NCI-H524 (cell line): Measurements from ENCODE around the gene IQSEC1.
A peak's percentile ranks its signal among the peaks of the same experiment; 100 is the strongest.

ENCODE experiments used
- DNase-seq, 2 experiments: peaks; one replicate each; lab custom pipeline; 2025; lab: John Stamatoyannopoulos, UW

Gene IQSEC1

GRCh38 chr3:13016083-13016720 lies 57.0 kb downstream of the IQSEC1 start:
- DNase-seq: peak; percentile 65 to 76

- DNase-seq: peak in 1 of 2 experiments; percentile 67
Observed at GRCh38 chr3:13015286-13016082, 57.7 kb downstream of the IQSEC1 start.

- no peak for DNase-seq
Observed at GRCh38 chr3:13014755-13015285, 58.4 kb downstream of the IQSEC1 start.

DNA sequence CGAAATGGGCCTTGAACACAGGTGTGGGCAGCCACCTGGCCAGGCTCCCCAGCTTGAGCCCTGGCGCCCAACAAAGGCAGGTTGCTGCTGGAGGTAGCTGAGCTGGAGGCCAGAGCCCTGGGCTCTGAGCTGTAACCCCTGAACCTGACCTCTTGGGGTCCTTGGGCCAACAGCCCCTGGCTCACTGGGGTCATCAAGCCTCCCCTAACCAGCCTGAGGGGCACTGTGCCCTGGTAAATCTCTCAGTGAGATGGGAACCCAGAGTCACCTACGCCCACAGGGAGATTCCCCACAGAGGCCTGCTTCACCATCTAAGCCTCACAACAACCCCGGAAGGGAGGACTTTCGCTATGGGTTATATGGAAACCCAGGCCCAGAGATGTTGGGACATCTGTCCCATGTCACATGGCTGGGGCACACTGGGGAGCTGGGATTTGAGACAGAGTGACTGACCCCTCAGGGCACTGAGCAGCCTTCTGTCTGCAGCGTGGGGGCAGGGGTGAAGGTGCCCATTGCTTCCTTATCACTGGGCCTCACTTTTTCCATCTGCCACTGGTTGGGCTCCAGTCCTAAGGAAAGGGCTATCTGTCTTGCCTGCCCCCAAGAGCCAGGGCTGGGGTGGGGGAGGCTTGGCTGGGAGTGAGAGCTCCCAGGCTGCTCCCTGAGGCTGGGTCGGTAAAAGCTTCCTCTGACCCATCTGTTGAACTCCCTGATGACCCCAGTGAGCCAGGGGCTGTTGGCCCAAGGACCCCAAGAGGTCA lies 59.1 kb downstream of the IQSEC1 start:
- DNase-seq: no peak

- DNase-seq: no peak
Observed at GRCh38 chr3:13013566-13013965, 59.7 kb downstream of the IQSEC1 start.

DNA sequence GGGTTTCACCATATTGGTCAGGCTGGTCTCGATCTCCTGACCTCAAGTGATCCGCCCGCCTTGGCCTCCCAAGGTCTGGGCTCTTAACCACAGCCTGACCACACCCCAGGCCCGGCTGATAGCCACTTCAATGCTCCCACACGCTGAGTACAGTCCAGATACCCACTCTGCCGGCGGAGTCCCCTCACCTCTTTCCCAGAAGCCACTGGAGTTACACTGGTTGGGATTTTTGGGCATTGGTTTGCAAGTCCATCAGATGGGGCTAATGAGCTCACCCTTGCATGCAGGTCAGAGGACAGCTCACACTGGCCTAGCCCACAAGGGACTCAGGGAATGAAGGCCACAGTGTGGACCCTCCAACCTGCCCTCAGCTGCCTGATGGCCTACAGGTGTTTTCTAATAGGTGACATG lies 60.1 kb downstream of the IQSEC1 start:
- DNase-seq: no peak

- peak in 1 of 2 experiments; percentile 13 for DNase-seq
Observed at GRCh38 chr3:13012221-13012691, 61.0 kb downstream of the IQSEC1 start.

DNA sequence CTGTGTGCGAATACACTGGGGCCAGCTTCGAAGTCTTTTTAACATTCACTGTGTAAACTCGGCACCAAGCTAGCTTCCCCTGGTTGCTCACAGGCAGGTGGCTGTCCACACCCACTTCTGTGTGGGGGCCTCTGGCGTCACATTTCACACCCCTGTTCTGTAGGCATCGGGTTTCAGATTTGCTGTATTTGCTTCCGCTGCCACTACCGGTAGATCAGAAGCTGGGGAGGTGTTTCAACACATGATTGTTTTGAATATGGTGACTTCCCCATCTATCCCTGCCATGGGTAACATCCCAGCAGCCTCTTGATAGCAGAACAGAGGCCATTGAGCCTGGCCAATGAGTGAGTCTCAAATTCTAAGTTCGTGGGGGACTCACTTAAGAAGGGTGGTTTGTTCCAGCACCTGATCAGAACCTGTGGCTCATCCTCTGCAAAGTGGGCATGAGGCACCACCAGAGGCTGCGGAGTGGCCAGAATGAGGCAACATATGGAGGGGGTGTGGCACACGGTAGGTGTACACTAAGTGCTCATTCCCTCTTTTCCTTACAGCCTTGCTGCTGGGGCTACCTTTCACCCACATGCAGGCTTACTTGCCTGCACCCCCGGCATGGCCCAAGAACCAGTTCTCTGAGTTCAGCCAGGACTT lies 61.5 kb downstream of the IQSEC1 start:
- DNase-seq: peak in 1 of 2 experiments; percentile 72

- no peak for DNase-seq
Observed at GRCh38 chr3:13010780-13011572, 62.3 kb downstream of the IQSEC1 start.

DNA sequence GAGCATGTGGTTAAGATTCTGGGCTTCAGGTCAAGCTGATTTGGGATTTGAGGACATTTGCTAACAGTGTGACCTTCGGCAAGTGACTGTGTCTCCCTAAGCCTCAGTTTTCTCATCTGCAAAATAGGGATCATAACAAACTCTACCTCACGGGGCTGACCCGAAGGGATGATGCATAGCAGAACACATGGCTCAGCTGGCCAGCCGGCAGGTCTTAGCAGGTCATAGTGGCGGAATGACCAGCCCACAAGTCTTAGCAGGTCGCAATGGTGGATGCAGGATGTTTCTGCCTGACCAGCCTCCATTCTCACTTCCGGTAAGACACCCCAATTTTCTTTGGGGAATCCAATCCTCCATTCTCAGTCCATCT lies 63.3 kb downstream of the IQSEC1 start:
- DNase-seq: no peak

- DNase-seq: no peak
Observed at GRCh38 chr3:13009132-13009945, 63.9 kb downstream of the IQSEC1 start.

GRCh38 chr3:13008155-13008995 lies 64.9 kb downstream of the IQSEC1 start:
- no peak for DNase-seq

GRCh38 chr3:13007251-13007941 lies 65.8 kb downstream of the IQSEC1 start:
- peak in 1 of 2 experiments; percentile 58 for DNase-seq

DNA sequence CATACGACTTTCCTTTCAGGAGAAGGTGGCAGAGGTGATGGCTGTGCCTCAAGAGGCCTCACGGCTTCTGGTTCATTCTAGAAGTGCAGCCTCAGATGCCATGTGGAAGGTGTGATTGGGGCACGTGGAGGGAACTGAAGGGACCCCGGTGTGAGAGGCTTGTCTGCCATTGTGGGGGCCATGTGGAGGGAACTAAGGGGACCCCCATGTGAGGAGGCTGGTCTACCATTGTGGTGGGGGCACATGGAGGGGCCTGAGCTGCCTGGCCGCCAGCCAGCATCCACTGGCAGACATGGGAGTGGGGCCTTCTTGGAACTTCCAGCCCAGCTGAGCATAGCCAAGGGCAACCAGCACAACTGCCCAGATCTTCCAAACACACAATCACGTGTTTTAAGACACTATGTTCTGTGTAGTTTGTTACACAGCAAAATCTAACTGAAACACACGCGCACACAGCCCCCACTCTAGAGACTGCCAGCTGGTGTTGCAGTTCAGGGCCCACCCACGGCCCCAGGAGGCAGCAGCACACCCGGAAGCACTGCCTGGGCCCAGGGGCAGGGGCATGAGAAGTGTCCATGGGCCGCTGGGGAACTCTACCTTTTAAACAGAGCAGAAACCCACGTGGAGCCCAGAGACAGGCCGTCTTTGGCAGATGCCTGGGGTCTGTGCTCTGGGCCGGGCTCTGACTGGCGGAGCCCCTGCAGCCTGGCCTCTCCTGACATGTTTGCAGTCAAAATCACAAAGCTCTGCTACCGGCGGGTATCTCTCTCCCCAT lies 66.8 kb downstream of the IQSEC1 start:
- DNase-seq: peak in 1 of 2 experiments; percentile 10

- DNase-seq: no peak
Observed at GRCh38 chr3:13005301-13005700, 67.9 kb downstream of the IQSEC1 start.

DNA sequence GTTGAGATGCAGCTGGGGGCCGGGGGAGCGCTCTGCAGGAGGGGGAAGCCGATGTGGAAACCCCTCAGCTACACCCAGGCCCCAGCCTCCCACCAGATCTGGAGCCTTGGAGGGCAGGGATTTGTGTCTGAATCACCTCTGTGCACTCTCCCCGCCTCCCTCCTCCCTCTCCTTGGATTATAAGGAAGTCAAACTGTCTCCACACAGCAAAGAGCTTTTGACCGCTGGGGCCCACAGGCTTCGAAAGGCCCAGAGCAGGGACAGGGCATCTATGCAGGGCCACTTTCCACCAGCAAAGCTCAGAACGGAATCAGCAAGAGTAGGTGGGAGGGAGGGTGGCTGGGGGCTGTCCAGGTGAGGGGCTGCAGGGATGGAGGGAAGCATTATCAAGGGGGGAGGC lies 68.9 kb downstream of the IQSEC1 start:
- peak in 1 of 2 experiments; percentile 26 for DNase-seq

GRCh38 chr3:13003608-13004007 lies 69.6 kb downstream of the IQSEC1 start:
- no peak for DNase-seq
